K562 (cell line): ENCODE data around the gene PFDN4.

ENCODE experiments used
- ATF3 ChIP-seq, 2 experiments: fragments of 450-650 bp in 1 of 2; sonication (generic) in 1 of 2; formaldehyde crosslinking in 1 of 2; IDR thresholded peaks in 1 of 2; conservative IDR thresholded peaks in 1 of 2; 2 replicates each; pipeline versions ENCODE4 v1.6.1 to v1.8.1; 2016 to 2023; ENCODE audit warnings: mild to moderate bottlenecking in 2 of 2, moderate library complexity in 2 of 2, inconsistent platforms in 1 of 2, missing genetic modification reagents in 1 of 2
- CHAMP1 ChIP-seq: fragments of 450-650 bp; IDR thresholded peaks from 2 replicates; pipeline ENCODE4 v1.6.1; 2016; ENCODE audit warnings: mild to moderate bottlenecking
- EZH2 ChIP-seq: IDR thresholded peaks from 2 replicates; pipeline ENCODE4 v1.6.1; 2012; ENCODE audit warnings: low read depth, mild to moderate bottlenecking, inconsistent platforms, low read length, borderline replicate concordance
- JUND ChIP-seq, 2 experiments: IDR thresholded peaks; 2 replicates in 1 of 2; 3 replicates in 1 of 2; pipeline ENCODE4 v1.6.1; 2011; ENCODE audit warnings: borderline replicate concordance in 2 of 2, low read depth in 2 of 2, low read length in 2 of 2, improper control_type of control experiment in 1 of 2, missing biosample characterization in 1 of 2, missing genetic modification characterization in 1 of 2, missing genetic modification reagents in 1 of 2
- MAX ChIP-seq: sonication (generic); formaldehyde crosslinking; IDR thresholded peaks from 2 replicates; pipeline ENCODE4 v1.9.0; 2022; ENCODE audit warnings: mild to moderate bottlenecking, missing genetic modification reagents
- PHF8 ChIP-seq: fragments of 200-600 bp; sonication (generic); IDR thresholded peaks from 2 replicates; pipeline ENCODE4 v1.6.1; 2012; ENCODE audit warnings: mixed run types, mild to moderate bottlenecking, inconsistent platforms, low read length, moderate library complexity, borderline replicate concordance
- RBM14 ChIP-seq: fragments of 200-400 bp; formaldehyde crosslinking; IDR thresholded peaks from 2 replicates; pipeline ENCODE4 v1.6.1; 2018; ENCODE audit warnings: low read depth, mild to moderate bottlenecking, low read length, moderate library complexity, borderline replicate concordance; ENCODE audit not compliant: insufficient read depth
- RHOXF2B ChIP-seq: fragments of 250-450 bp; sonication (Bioruptor Pico); conservative IDR thresholded peaks from 2 replicates; pipeline ENCODE4 v1.5.1; 2021
- SRF ChIP-seq, 2 experiments: fragments of 250-450, 450-650 bp in 1 of 2; sonication (Bioruptor Pico) in 1 of 2; sonication (generic) in 1 of 2; formaldehyde crosslinking; IDR thresholded peaks; 2 replicates each; pipeline versions ENCODE4 v1.5.0 to v1.5.1; 2020 to 2022; ENCODE audit warnings: mild to moderate bottlenecking in 1 of 2, missing genetic modification reagents in 1 of 2
- YY1 ChIP-seq, 3 experiments: IDR thresholded peaks; 2 replicates each; pipeline ENCODE4 v1.6.1; 2011; ENCODE audit warnings: low read length in 2 of 3, mild to moderate bottlenecking in 2 of 3, moderate library complexity in 2 of 3, borderline replicate concordance in 1 of 3, control low read depth in 1 of 3, low read depth in 1 of 3; ENCODE audit not compliant: insufficient read depth in 3 of 3, insufficient replicate concordance in 2 of 3, control insufficient read depth in 1 of 3, insufficient read length in 1 of 3; ENCODE audit errors: extremely low read depth in 1 of 3
- ZNF24 ChIP-seq: fragments of 450-650 bp; IDR thresholded peaks from 2 replicates; pipeline ENCODE4 v1.6.1; 2016
- ZNF384 ChIP-seq: IDR thresholded peaks from 2 replicates; pipeline ENCODE4 v1.6.1; 2012; ENCODE audit warnings: low read depth, low read length, improper control_type of control experiment

- TF ChIP-seq ZNF24 (no peak), MAX (CRISPR knock-in tag) (no peak), CHAMP1 (no peak), EZH2 (no peak), RBM14 (no peak), ATF3 (IDR thresholded peaks at IDR 0.05) (no peak), ATF3 (CRISPR knock-in tag; conservative IDR thresholded peaks at IDR 0.05) (no peak), PHF8 (no peak), ZNF384 (no peak), RHOXF2B (CRISPR knock-in tag) (no peak), JUND (IDR thresholded peaks at IDR 0.05; ENCODE audit: borderline replicate concordance, low read depth, low read length) (no peak), JUND (tag; IDR thresholded peaks at IDR 0.05; ENCODE audit: borderline replicate concordance, low read depth, low read length) (no peak), YY1 (IDR thresholded peaks at IDR 0.05; ENCODE audit: borderline replicate concordance in 1 of 3, control insufficient read depth in 1 of 3, extremely low read depth in 1 of 3, insufficient read depth in 3 of 3, insufficient read length in 1 of 3, insufficient replicate concordance in 2 of 3, low read depth in 1 of 3, low read length in 2 of 3) (no peak), SRF (CRISPR knock-in tag; IDR thresholded peaks at IDR 0.05) (no peak)
Observed at GRCh38 chr20:54178256-54178655, 29.6 kb upstream of the PFDN4 start.
